ENCODE data around the gene CCDC192.
"Not testable (repeated sequence)": the region's sequence is repeated elsewhere in the genome, so short reads cannot be mapped to it uniquely, and the experiment has no call there.

Gene CCDC192

GRCh38 chr5:127700237-127700766 is 2.9 kb upstream of the CCDC192 start:
- DNase-seq = no peak

- no peak for DNase-seq
These were observed 757 bp upstream of the CCDC192 start for GRCh38 chr5:127702434-127702833.

GRCh38 chr5:127705120-127705892 is 2.1 kb downstream of the CCDC192 start:
- DNase-seq = no peak

- DNase-seq = no peak
These were observed 3.5 kb downstream of the CCDC192 start for GRCh38 chr5:127706691-127707090.

- no peak for DNase-seq
These were observed 4.0 kb downstream of the CCDC192 start for GRCh38 chr5:127707209-127707608.

- DNase-seq = not testable (repeated sequence)
These were observed 9.9 kb downstream of the CCDC192 start for GRCh38 chr5:127713083-127713482.

GRCh38 chr5:127718181-127718580 is 15.0 kb downstream of the CCDC192 start:
- no peak for DNase-seq

- no peak for DNase-seq
These were observed 20.4 kb downstream of the CCDC192 start for GRCh38 chr5:127723571-127723970.

- no peak for DNase-seq
These were observed 22.5 kb downstream of the CCDC192 start for GRCh38 chr5:127725673-127726072.

- DNase-seq = no peak
These were observed 29.8 kb downstream of the CCDC192 start for GRCh38 chr5:127732963-127733362.

GRCh38 chr5:127739348-127739747 is 36.2 kb downstream of the CCDC192 start:
- DNase-seq = not testable (repeated sequence)

GRCh38 chr5:127739807-127740384 is 36.7 kb downstream of the CCDC192 start:
- no peak for DNase-seq

GRCh38 chr5:127741412-127741811 is 38.2 kb downstream of the CCDC192 start:
- DNase-seq = no peak

GRCh38 chr5:127744241-127744640 is 41.0 kb downstream of the CCDC192 start:
- DNase-seq = no peak

- no peak for DNase-seq
These were observed 43.6 kb downstream of the CCDC192 start for GRCh38 chr5:127746756-127747155.

GRCh38 chr5:127752503-127753265 is 49.5 kb downstream of the CCDC192 start:
- not testable (repeated sequence) for DNase-seq

- DNase-seq = no peak
These were observed 51.1 kb downstream of the CCDC192 start for GRCh38 chr5:127754259-127754658.

GRCh38 chr5:127754706-127755105 is 51.5 kb downstream of the CCDC192 start:
- no peak for DNase-seq

GRCh38 chr5:127757576-127757975 is 54.4 kb downstream of the CCDC192 start:
- no peak for DNase-seq

- no peak for DNase-seq
These were observed 55.6 kb downstream of the CCDC192 start for GRCh38 chr5:127758766-127759283.

- no peak for DNase-seq
These were observed 58.7 kb downstream of the CCDC192 start for GRCh38 chr5:127761869-127762268.

GRCh38 chr5:127762412-127762811 is 59.2 kb downstream of the CCDC192 start:
- DNase-seq = no peak

- no peak for DNase-seq
These were observed 63.6 kb downstream of the CCDC192 start for GRCh38 chr5:127766676-127767335.

Data from NCI-H1417 treated with DMSO at 0.1 percent for 48 hours (cell line).